ENCODE results near the gene SNAPIN.

The SNAPIN gene

GRCh38 chr1:153679337-153680119, 21.0 kb downstream of the SNAPIN start:
- DNase-seq (ENCODE audit: low read depth): no peak
- H3K4me3 ChIP-seq (ENCODE audit: low read depth, low read length): no peak overlapping the region
- TF ChIP-seq, protein P1, sequence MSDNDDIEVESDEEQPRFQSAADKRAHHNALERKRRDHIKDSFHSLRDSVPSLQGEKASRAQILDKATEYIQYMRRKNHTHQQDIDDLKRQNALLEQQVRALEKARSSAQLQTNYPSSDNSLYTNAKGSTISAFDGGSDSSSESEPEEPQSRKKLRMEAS (IDR thresholded peaks at IDR 0.05; ENCODE audit: low read depth, low read length): no peak
- TF ChIP-seq POLR2A (IDR thresholded peaks at IDR 0.05; ENCODE audit: extremely low read depth, insufficient read length) (no peak), MYC (IDR thresholded peaks at IDR 0.05; ENCODE audit: low read depth, low read length) (no peak)
- TF ChIP-seq, protein P2, sequence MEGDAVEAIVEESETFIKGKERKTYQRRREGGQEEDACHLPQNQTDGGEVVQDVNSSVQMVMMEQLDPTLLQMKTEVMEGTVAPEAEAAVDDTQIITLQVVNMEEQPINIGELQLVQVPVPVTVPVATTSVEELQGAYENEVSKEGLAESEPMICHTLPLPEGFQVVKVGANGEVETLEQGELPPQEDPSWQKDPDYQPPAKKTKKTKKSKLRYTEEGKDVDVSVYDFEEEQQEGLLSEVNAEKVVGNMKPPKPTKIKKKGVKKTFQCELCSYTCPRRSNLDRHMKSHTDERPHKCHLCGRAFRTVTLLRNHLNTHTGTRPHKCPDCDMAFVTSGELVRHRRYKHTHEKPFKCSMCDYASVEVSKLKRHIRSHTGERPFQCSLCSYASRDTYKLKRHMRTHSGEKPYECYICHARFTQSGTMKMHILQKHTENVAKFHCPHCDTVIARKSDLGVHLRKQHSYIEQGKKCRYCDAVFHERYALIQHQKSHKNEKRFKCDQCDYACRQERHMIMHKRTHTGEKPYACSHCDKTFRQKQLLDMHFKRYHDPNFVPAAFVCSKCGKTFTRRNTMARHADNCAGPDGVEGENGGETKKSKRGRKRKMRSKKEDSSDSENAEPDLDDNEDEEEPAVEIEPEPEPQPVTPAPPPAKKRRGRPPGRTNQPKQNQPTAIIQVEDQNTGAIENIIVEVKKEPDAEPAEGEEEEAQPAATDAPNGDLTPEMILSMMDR (IDR thresholded peaks at IDR 0.05; ENCODE audit: low read depth, low read length): no peak

GRCh38 chr1:153680120-153680403, 21.6 kb downstream of the SNAPIN start:
- TF ChIP-seq POLR2A (IDR thresholded peaks at IDR 0.05; ENCODE audit: extremely low read depth, insufficient read length) (no peak), MYC (IDR thresholded peaks at IDR 0.05; ENCODE audit: low read depth, low read length) (no peak)
- TF ChIP-seq, protein P1 (IDR thresholded peaks at IDR 0.05; ENCODE audit: low read depth, low read length): no peak
- TF ChIP-seq, protein P2 (IDR thresholded peaks at IDR 0.05; ENCODE audit: low read depth, low read length): no peak
- no peak for DNase-seq (ENCODE audit: low read depth)
- no peak overlapping the region for H3K4me3 ChIP-seq (ENCODE audit: low read depth, low read length)

GRCh38 chr1:153682730-153683129, 24.2 kb downstream of the SNAPIN start:
- TF ChIP-seq POLR2A (IDR thresholded peaks at IDR 0.05; ENCODE audit: extremely low read depth, insufficient read length) (no peak), MYC (IDR thresholded peaks at IDR 0.05; ENCODE audit: low read depth, low read length) (no peak)
- TF ChIP-seq, protein P1 (IDR thresholded peaks at IDR 0.05; ENCODE audit: low read depth, low read length): no peak
- TF ChIP-seq, protein P2 (IDR thresholded peaks at IDR 0.05; ENCODE audit: low read depth, low read length): no peak
- DNase-seq (ENCODE audit: low read depth): no peak
- H3K4me3 ChIP-seq (ENCODE audit: low read depth, low read length): no peak overlapping the region

- no peak for DNase-seq (ENCODE audit: low read depth)
- no peak overlapping the region for H3K4me3 ChIP-seq (ENCODE audit: low read depth, low read length)
- TF ChIP-seq, protein P1 (IDR thresholded peaks at IDR 0.05; ENCODE audit: low read depth, low read length): no peak
- TF ChIP-seq POLR2A (IDR thresholded peaks at IDR 0.05; ENCODE audit: extremely low read depth, insufficient read length) (no peak), MYC (IDR thresholded peaks at IDR 0.05; ENCODE audit: low read depth, low read length) (no peak)
- TF ChIP-seq, protein P2 (IDR thresholded peaks at IDR 0.05; ENCODE audit: low read depth, low read length): no peak
Measured at GRCh38 chr1:153683854-153684253, 25.4 kb downstream of the SNAPIN start.

- no peak overlapping the region for H3K4me3 ChIP-seq (ENCODE audit: low read depth, low read length)
- DNase-seq (ENCODE audit: low read depth): no peak
- TF ChIP-seq, protein P2 (IDR thresholded peaks at IDR 0.05; ENCODE audit: low read depth, low read length): no peak
- TF ChIP-seq POLR2A (IDR thresholded peaks at IDR 0.05; ENCODE audit: extremely low read depth, insufficient read length) (no peak), MYC (IDR thresholded peaks at IDR 0.05; ENCODE audit: low read depth, low read length) (no peak)
- TF ChIP-seq, protein P1 (IDR thresholded peaks at IDR 0.05; ENCODE audit: low read depth, low read length): no peak
Measured at GRCh38 chr1:153684892-153685291, 26.4 kb downstream of the SNAPIN start.
